HS-5 (cell line): ENCODE data around the gene HOMER1.
"Not testable (repeated sequence)": the region's sequence is repeated elsewhere in the genome, so short reads cannot be mapped to it uniquely, and the experiment has no call there.

Experiments used
- DNase-seq: peaks from one replicate; pipeline ENCODE4 v3.0.0-alpha.2; 2012; ENCODE audit warnings: low read depth

The HOMER1 gene

GRCh38 chr5:79517601-79518000, 3.7 kb upstream of the HOMER1 start:
- no peak for DNase-seq

- DNase-seq = no peak
Observed at GRCh38 chr5:79516986-79517385, 3.1 kb upstream of the HOMER1 start.

- not testable (repeated sequence) for DNase-seq
Observed at GRCh38 chr5:79516331-79516730, 2.4 kb upstream of the HOMER1 start.

GRCh38 chr5:79514391-79515105, 614 bp upstream of the HOMER1 start:
- DNase-seq = peak; percentile 64

- no peak for DNase-seq
Observed at GRCh38 chr5:79513308-79513703, 628 bp downstream of the HOMER1 start.

GRCh38 chr5:79512471-79513307, 1.2 kb downstream of the HOMER1 start:
- peak; percentile 13 for DNase-seq

GRCh38 chr5:79512049-79512448, 1.9 kb downstream of the HOMER1 start:
- no peak for DNase-seq

GRCh38 chr5:79510638-79511037, 3.3 kb downstream of the HOMER1 start:
- DNase-seq = no peak

GRCh38 chr5:79509244-79509885, 4.6 kb downstream of the HOMER1 start:
- no peak for DNase-seq

GRCh38 chr5:79508794-79509193, 5.1 kb downstream of the HOMER1 start:
- DNase-seq = no peak

GRCh38 chr5:79508354-79508753, 5.6 kb downstream of the HOMER1 start:
- no peak for DNase-seq

- DNase-seq = no peak
Observed at GRCh38 chr5:79507251-79508205, 6.4 kb downstream of the HOMER1 start.

- no peak for DNase-seq
Observed at GRCh38 chr5:79505138-79505537, 8.8 kb downstream of the HOMER1 start.

- DNase-seq = no peak
Observed at GRCh38 chr5:79503794-79504495, 10.0 kb downstream of the HOMER1 start.

GRCh38 chr5:79499640-79500273, 14.2 kb downstream of the HOMER1 start:
- no peak for DNase-seq

- DNase-seq = no peak
Observed at GRCh38 chr5:79495311-79495710, 18.6 kb downstream of the HOMER1 start.

- no peak for DNase-seq
Observed at GRCh38 chr5:79493596-79494345, 20.2 kb downstream of the HOMER1 start.

GRCh38 chr5:79491690-79492317, 22.1 kb downstream of the HOMER1 start:
- DNase-seq = no peak

- no peak for DNase-seq
Observed at GRCh38 chr5:79490323-79490936, 23.5 kb downstream of the HOMER1 start.
